HG03457 (cell line): ENCODE measurements around the gene PXDN.
"Not testable (repeated sequence)": the region's sequence is repeated elsewhere in the genome, so short reads cannot be mapped to it uniquely, and the experiment has no call there.

ENCODE experiments used
- ATAC-seq: cut with Tn5 transposase; IDR thresholded peaks from one replicate; pipeline ENCODE4 v1.9.1; 2021; ENCODE audit warnings: moderate number of reproducible peaks; ENCODE audit not compliant: unreplicated experiment

The PXDN gene

GRCh38 chr2:1639086-1639858 is 105.0 kb downstream of the PXDN start:
- ATAC-seq, result no peak

GRCh38 chr2:1638281-1638860 is 105.9 kb downstream of the PXDN start:
- no peak for ATAC-seq

DNA sequence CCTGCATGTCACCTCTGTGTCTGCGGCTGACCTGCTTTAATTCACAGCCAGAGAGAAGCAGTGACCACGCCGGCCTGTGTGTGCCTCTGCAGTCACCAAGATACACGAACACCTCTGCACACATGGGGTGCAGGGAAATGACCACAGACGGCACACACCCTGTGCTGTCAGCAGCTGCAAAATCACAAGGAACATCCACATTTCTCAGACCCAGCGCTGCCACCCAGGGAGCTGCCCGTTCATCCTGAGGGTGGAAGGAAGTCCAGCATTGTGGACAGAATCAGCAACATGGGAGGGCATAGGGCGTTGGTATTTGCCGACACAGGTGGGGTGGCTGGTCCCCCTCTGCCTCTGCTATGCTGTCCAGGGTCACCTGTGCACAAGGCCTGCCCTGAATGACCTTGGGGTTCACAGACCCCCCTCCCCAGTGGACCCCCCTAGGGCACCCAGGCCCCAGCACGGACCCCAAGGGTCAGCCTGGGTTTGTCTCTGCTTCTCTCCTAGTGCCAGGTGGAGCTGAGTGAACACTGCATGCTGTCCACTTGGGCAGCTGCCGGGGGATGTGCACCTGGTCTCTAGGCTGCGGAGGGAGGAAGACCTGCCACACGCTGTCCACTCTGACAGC is 107.4 kb downstream of the PXDN start:
- ATAC-seq, result no peak

DNA sequence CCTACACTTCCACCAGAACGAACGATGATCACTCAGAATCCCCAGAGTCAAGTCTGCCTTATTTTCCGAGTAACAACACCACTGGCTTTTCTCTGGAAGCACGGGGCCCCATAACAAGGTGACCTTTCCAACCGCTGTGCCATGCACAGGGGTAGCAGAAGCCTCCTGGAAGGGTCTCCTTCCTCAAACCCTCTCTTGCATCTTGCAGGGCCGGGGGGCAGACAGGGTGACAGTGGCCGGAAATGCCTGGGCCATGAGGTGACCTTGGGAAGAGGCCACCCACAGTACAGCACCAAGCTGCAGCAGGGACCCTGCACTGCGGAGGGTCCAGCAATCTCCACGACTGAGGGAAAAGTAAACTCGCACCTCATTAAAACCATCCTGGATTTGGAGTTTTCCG is 108.5 kb downstream of the PXDN start:
- no peak for ATAC-seq

GRCh38 chr2:1634681-1635341 is 109.5 kb downstream of the PXDN start:
- no peak for ATAC-seq

DNA sequence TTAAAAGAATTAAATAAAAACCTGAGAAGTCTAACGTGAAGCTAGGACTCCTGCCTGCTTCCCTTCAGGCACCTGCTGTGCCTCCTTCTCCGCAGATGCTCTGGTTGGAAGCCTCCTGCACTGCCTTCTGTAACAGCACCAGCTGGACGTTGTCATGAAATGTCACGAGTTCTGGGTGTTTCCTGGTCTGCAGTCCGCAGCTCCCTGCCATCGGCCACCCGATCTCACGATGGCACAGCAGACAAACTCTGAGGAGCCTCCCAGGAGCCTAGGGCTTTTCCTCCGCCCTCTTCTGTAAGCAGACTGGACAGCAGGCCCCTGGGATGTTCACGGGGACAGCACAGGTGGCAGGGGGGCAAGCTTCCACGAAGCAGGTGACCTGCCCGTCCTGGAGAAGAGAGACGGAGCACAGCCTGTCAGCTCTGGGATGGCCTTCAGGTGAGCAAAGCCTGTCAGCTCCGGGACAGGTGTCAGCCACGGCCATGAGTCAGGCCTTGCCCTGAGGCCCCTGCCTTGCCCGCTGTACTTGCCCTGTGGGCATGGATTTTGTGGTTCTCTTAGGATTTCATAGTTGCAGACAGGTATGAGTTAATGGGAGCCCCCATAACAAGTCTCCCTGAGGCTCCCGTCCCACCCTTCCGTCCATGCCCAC is 110.3 kb downstream of the PXDN start:
- ATAC-seq, result no peak

GRCh38 chr2:1633092-1633671 is 111.1 kb downstream of the PXDN start:
- ATAC-seq, result no peak

GRCh38 chr2:1632510-1632909 is 111.8 kb downstream of the PXDN start:
- no peak for ATAC-seq

DNA sequence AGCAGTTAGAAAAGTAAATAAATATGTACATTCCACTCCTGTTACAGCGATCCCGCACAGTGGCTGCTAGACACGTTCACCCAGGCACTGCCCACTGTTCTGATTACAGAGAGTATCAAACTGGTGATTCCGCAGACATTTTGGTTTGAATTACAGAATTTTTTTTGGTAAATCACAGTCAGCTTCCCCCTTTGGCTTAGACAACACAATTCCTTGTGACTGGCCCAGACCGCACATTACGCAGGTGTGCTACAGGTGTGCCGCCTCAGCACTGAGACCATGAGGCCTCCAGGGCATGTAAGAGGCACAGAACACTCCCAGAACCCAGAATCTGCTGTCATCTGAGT is 112.3 kb downstream of the PXDN start:
- ATAC-seq, result no peak

DNA sequence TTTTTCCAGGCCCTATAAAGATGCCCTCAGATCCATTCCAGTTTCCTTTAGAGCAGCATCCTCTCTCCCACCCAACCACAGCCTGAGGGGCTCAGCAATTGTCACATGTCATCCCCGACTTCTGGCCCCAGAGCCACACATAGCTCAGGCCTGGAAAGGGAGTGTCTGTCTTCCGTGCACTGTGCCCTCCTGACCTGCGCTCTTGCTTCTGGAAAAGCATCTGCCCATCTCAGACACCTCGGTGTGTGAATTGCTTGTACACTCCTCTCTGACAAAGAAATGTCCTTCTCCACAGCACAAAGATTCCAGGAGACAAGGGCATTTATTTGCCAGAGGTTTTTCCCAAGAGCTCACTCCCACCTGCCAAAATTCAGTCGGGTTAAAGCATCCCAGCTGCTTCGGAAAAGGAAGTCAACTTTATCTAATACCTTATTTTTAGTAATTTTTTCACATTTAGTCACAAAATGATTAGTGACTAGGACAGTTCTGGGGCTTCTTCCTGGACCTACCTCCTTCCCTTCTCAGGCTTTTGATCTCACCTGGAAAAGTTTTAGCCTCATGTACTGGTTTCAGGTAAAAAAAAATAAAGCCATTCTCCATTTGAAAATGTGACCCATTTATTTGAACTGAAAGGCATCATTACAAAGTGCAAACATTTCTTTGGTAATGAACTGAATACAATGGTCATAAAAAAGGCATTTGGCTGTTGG is 112.9 kb downstream of the PXDN start:
- ATAC-seq, result no peak

DNA sequence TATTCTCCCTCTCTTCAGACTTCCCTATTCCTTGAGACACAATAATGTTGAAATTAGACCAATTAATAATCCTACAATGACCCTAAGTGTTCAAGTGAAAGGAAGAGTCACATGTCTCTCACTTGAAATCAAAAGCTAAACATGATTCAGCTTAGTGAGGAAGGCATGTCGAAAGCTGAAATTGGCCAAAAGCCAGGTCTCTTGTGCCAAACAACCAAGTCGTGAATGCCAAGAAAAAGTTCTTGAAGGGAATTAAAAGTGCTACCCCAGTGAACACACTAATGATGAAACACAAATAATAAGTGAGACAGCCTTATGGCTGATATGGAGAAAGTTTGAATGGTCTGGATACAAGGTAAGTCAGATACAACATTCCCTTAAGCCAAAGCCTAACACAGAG is 115.4 kb downstream of the PXDN start:
- no peak for ATAC-seq

- ATAC-seq, result no peak
These were observed 116.5 kb downstream of the PXDN start for GRCh38 chr2:1627628-1628381.

GRCh38 chr2:1626271-1626681 is 118.0 kb downstream of the PXDN start:
- ATAC-seq, result no peak

DNA sequence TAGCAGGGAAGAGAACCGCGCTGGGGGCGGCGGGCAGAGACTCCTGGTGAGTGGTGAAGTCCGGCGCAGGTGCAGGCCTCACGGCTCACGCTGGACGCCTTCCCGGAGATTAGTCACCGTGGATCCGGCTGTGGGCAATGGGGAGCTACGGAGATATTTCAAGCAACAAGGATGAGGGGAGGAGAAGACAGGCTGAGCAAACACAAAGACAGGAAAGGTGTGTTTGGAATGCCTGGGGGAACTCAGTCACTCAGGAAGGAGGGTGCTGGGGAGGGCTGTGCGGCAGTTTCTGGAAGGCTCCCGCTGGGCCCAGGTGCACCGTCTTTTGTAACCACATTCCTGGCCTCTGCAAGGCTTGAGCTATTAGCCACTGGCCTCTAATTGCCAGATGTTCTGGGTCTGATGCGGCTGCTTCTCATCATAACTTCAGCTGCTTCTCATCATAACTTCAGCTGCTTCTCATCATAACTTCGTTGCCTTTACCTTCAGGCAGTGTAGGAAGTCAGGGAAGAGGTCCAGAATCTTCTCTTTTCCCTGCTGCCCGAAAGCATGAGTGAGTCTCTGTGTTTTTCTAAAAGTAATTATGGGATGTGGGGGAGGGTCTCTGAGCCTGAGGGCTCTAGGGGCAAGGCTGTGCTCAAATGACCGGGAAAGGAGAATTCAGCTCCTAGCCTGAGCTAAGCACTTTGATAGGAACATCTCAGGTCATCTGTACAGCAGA is 118.9 kb downstream of the PXDN start:
- no peak for ATAC-seq

- ATAC-seq, result no peak
These were observed 120.3 kb downstream of the PXDN start for GRCh38 chr2:1623906-1624445.

DNA sequence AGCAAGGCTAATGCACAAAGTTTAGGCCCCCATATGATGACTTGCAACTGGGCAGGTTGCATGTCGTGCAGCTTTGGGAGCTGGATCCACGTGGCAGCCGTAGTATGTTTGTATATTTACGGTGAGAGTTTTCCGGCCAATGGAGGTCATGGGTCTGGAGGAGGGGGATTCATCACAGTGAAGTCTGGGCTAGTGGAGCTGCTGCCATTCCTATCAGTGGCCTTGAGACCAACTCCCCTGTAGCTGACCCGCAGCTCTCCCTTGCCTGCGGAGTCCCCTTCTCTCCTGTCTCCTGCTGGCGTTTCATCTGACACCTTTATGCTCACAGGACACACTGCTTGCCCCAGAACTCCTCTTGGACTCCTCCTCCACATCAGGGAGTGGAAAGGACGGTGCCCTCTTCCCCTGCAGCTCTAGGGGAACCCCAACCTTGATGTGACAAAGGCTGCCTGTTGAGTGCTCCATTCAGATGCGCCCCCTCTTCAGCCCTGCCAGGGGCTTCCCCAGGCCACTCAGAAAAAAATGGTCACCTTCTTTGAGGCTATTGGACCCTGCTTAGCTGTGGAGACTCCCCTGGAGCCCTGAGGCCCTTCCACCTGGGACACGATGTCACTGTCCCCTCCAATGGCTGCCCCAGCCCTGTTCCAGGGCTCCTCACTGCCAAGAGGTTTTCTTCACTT is 121.7 kb downstream of the PXDN start:
- no peak for ATAC-seq

GRCh38 chr2:1621976-1622375 is 122.3 kb downstream of the PXDN start:
- not testable (repeated sequence) for ATAC-seq

DNA sequence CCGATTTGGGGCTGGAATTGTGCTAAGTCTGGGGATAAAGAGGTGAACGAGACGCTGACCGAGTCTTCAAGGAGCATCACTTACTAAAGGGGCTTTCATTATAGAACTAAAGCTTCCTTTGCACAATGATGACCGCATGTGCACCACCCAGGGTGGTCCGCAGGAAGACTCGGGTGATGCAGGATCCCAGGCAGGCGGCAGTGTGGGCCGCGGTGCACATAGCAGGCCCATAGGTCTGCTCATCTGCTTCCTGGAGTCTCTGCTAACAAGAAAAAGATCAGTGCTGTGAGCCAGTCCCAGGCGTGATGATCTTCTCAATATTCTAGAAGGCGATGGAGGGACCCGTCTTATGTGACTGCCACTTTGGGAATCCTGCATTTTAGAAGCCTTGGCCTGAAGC is 122.8 kb downstream of the PXDN start:
- no peak for ATAC-seq
